DMS114 treated with DMSO at 0.1 percent for 48 hours (cell line): ENCODE data around the gene PRELID2.
"Not testable (repeated sequence)": the region's sequence is repeated elsewhere in the genome, so short reads cannot be mapped to it uniquely, and the experiment has no call there.

ENCODE experiments used
- DNase-seq: peaks from one replicate; lab custom pipeline; 2025; ENCODE audit not compliant: unreplicated experiment; lab: John Stamatoyannopoulos, UW

Gene PRELID2

DNA sequence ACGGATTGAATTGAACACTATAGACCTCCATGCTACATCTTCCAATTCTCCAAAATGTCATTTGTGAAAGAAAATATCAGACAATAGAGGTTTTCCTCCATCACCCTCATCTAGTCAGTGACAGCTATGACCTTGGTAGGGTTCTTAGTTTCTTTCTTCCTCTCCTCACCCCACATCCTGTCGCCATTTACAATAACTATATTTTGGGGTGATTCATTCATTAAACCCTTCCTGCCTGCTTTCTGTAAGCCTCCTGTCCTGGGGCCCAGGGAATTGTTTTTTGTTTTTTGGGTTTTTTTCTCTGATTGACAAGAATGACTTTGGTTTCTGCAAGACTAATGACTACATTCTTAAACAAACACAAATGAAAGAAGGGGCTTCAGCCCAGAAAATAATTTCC lies 82.6 kb downstream of the PRELID2 start:
- DNase-seq: no peak

DNA sequence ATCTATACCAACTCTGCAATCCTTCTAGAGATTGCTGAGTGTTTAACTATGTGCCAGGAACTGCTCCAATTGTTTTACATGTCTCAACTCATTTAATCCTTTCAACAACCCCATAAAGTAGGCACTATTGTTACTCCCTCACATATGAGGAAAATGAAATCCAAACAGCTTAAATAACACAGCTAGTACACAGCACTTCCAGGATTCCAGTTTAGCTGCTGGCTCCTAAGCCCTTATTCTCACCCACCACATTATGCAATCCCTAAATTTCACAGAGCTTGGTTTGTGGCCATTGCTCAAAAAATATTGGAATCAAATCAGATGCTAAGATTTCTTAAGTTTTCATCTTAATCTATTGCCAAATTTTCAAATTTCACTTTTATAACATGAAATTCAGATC lies 84.9 kb downstream of the PRELID2 start:
- DNase-seq: no peak

DNA sequence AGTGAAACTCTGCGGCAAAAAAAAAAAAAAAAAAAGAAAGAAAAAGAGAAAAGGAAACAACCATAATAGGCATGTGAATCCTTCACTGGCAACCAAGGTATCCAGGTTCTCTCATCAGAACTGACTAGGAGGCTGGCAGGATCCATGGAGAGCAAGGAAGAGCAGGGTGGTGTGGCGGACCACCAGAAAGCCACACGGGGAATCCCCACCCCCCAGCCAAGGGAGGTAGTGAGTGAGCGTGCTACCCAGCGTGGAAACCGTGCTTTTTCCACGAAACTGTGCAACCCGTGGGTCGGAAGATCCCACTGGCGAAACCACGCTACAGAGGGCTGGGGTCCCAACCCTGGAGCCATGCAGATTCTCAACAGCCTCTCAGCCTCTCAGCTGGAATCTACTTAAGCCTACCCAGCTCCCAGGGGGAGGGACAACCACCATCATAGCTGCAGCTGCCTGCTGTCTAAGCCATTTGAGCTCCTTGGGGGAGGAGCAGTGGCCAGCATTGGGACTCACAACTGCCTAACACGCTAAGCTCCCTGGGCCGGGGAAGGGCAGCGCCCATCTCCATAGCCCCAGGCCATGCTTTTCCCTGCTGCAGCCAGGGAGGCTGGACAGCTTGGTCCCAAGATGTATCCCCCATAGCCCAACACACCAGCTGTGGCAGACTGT lies 91.6 kb downstream of the PRELID2 start:
- DNase-seq: no peak

DNA sequence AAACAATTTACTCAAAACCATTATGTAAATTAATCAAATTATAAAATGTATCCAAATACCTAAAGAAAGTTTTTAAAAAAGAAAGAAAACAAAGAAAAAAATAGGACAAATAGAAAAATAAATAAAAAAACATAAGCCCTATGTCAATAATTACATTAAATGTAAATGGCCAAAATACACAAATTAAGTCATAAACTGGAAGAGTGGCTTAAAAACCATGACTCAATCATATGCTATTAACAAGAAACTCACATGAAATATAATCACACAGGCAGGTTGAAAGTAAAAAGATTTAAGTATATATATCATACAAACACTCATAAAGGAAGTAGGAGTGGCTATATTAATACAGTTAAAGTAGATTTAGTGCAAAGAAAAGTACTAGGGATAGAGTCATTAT lies 95.3 kb downstream of the PRELID2 start:
- DNase-seq: no peak

GRCh38 chr5:145738227-145738626 lies 96.9 kb downstream of the PRELID2 start:
- DNase-seq: no peak

- no peak for DNase-seq
Observed at GRCh38 chr5:145737578-145737977, 97.6 kb downstream of the PRELID2 start.

DNA sequence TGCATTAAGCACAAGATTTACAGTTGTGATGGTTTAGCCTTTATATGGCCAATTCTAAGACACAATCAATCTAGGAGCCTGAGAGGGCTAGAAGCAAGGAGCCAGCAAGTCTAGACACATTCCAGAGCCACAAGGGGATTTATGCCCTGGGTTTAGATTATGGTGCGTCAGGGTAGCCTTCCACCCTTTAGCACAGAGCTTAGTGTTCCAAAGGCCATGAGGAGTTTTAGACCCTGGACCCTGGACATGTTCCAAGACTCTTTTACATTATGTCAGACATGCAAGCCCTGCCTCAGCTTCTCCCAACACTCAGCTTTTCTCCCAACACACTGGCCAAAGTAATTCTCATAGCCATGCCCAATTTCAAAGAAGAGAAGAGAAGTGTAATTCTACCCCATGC lies 105.2 kb downstream of the PRELID2 start:
- not testable (repeated sequence) for DNase-seq

- DNase-seq: no peak
Observed at GRCh38 chr5:145723516-145723915, 111.6 kb downstream of the PRELID2 start.

- DNase-seq: peak; percentile 14
Observed at GRCh38 chr5:145718956-145719355, 116.2 kb downstream of the PRELID2 start.

DNA sequence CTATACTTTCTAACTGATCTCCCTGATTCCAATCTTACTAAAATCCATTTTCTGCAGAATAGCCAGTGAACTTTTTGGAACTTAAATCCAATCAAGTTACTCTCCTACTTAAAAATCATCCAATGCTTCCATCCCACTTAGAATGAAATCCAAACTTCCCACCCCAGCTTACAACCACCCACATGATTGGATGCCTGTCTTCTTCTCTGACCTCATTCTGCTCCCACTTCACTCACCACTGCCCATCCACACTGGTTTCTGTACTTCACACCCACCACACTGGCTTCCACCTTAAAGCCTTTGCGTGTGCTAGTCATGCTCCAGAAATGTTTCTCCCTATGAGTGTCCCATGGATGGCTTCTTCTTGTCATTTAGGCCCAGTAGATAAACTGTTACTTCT lies 119.7 kb downstream of the PRELID2 start:
- DNase-seq: no peak

DNA sequence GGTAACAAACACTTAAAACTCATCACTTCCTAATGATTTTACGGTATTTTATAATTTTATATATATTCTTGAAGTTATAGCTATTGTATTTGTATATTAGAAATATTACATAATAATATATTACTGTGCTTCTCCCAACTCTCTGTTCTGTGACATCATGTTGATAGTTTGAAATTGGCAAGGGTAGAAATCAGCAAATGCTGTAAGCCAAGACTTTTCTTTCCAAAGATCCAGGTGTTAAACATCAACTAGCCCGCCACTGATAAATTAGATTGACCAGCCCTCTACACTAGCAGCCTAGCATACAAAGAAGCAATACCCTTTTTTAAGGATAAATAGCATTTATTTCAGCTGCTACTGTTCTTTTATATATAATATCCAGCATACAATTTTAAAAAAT lies 122.9 kb downstream of the PRELID2 start:
- DNase-seq: no peak

DNA sequence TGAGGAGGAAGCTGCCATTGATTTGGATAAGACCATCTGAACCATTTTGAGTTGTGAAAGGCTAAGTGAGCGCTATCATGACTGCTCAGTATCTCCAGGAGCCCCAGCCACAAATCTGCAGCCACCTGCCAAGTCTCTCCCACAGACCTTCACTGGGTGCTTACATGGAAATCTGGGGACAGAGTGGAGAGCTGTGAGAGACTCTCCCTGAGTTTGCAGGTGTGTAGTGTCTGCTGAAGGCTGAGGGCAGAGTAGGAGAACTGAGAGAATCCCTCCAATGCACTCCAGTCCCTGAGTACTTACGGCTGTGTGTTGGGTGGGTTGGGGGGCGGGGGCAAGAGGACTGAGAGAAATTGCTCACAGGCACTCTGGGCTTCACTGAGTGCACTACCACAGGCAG lies 123.7 kb downstream of the PRELID2 start:
- DNase-seq: no peak
